Heart right ventricle (tissue), 16 donors: ENCODE data around the gene NLGN4X. TPM values are rescaled to one million over a fixed set of nuclear protein-coding genes. Genes with fewer than 3 reads are reported as not detected.

Experiments used
- ATAC-seq, 8 donors: fragments of 200-7000 bp; cut with Tn5 transposase; one replicate each; pipeline ENCODE4 v1.9.1; 2020; ENCODE audit warnings: mild to moderate bottlenecking in 8 of 8, moderate library complexity in 8 of 8, moderate number of reproducible peaks in 1 of 8
- DNase-seq, 2 donors: peaks; one replicate each; pipeline ENCODE4 v3.0.0-alpha.2; 2020
- H3K27ac ChIP-seq, 10 donors: fragments of 200-600 bp; sonication (generic) in 2 of 10; one replicate each; pipeline versions ENCODE4 v1.5.0 to v1.8.0; 2020 to 2022; ENCODE audit warnings: mild to moderate bottlenecking in 3 of 10
- H3K27me3 ChIP-seq, 7 donors: fragments of 200-600 bp; one replicate each; pipeline ENCODE4 v1.8.0; 2021 to 2022; ENCODE audit warnings: mild to moderate bottlenecking in 2 of 7
- H3K36me3 ChIP-seq, 9 donors: fragments of 200-600 bp; sonication (generic) in 1 of 9; one replicate each; pipeline versions ENCODE4 v1.5.0 to v1.8.0; 2020 to 2022; ENCODE audit warnings: mild to moderate bottlenecking in 2 of 9
- H3K4me1 ChIP-seq, 9 donors: fragments of 200-600 bp; sonication (generic) in 1 of 9; one replicate each; pipeline versions ENCODE4 v1.5.0 to v1.8.0; 2020 to 2022; ENCODE audit warnings: mild to moderate bottlenecking in 4 of 9
- H3K4me3 ChIP-seq, 10 donors: fragments of 200-600 bp; sonication (generic) in 2 of 10; one replicate each; pipeline versions ENCODE4 v1.5.0 to v1.8.0; 2020 to 2022; ENCODE audit warnings: mild to moderate bottlenecking in 7 of 10, moderate library complexity in 2 of 10
- H3K9me3 ChIP-seq, 11 donors: fragments of 200-600 bp in 10 of 11; sonication (generic) in 2 of 11; one replicate each; pipeline versions ENCODE4 v1.5.0 to v1.8.0; 2013 to 2022; ENCODE audit warnings: mild to moderate bottlenecking in 2 of 11, control low read depth in 1 of 11, moderate library complexity in 1 of 11
- WGBS, 2 donors: extraction: QIAGEN DNeasy Blood & Tissue Kit; methylation state at CpG; one replicate each; pipeline ENCODE4 v1.1.7; 2013; ENCODE audit warnings: inconsistent platforms in 1 of 2; 5-methylcytosine and 5-hydroxymethylcytosine counted together
- intact Hi-C, 10 donors: fragments of 100-400 bp; cut with DNase I; formaldehyde crosslinking; loops; one replicate each; pipeline versions ENCODE4 v1.11.1 to v1.14.2; 2022
- polyA plus RNA-seq, 2 donors: library from polyadenylated mRNA; stranded (reverse); fragments of 200-250 nt; gene quantifications; one replicate each; pipeline ENCODE4 v1.2.3, GENCODE V29; 2013
- total RNA-seq, 10 donors: library from RNA; stranded (reverse); fragmentation: NEBNext Ultra II Directional in 3 of 10; extraction: Animal tissue kit (Norgen Biotek cat#: 25700) in 3 of 10; gene quantifications; one replicate each; pipeline versions ENCODE4 v1.2.1 to v1.2.4, GENCODE V29; 2021 to 2023
- TF ChIP-seq, protein P1 (sequence below), 9 donors: fragments of 200-600 bp; sonication (generic) in 2 of 9; IDR thresholded peaks; one replicate each; pipeline versions ENCODE4 v1.5.0 to v1.8.0; 2021 to 2022; ENCODE audit warnings: antibody characterized with exemption in 9 of 9, mild to moderate bottlenecking in 5 of 9, moderate library complexity in 1 of 9
- donor health status: Arrhythmogenic right ventricular cardiomyopathy.
- donor health status: ischemic (EF 13 %, LVEDD 7.1; RV severe dilation, severe dysfunction).
- donor health status: healthy with polysubstance abuse.
- donor health status: DM: no; HTN: yes; CAD: no.
- donor health status: DM: no; HTN: no; CAD: no.
- donor health status: ischemic (EF 25% LVEDD 6.9; RV normal size, moderate dysfunction).
- donor health status: ischemic (EF 25% LVEDD 5.7; RV mildly dilated, moderate dysfunction).
- donor health status: healthy.
- donor health status: DM: yes; HTN: yes; CAD: no.
- donor health status: Ischemic cardiomyopathy.
- donor health status: ischemic (EF 35%, LVEDD 5.7; RV mildly dilated, moderate dysfunction).
- donor health status: nonischemic (EF 11% LVEDD 7.7; RV severe dilation, severe dysfunction).
- donor health status: DM: yes; HTN: yes; CAD: no.
- donor health status: PGD.
- donor health status: ischemic (EF 29% LVEDD 5.4; RV normal size, mild dysfunction).
- donor health status: nonischemic (EF 23%, LVEDD 6.1; RV moderate dilation, normal function).

The NLGN4X gene
- total and polyA plus RNA-seq, 12 donors = 0.37 to 4.1 (median 1.6) TPM

GRCh38 chrX:6184900-6185515 is 43.7 kb downstream of the NLGN4X start:
- TF ChIP-seq, protein P1, sequence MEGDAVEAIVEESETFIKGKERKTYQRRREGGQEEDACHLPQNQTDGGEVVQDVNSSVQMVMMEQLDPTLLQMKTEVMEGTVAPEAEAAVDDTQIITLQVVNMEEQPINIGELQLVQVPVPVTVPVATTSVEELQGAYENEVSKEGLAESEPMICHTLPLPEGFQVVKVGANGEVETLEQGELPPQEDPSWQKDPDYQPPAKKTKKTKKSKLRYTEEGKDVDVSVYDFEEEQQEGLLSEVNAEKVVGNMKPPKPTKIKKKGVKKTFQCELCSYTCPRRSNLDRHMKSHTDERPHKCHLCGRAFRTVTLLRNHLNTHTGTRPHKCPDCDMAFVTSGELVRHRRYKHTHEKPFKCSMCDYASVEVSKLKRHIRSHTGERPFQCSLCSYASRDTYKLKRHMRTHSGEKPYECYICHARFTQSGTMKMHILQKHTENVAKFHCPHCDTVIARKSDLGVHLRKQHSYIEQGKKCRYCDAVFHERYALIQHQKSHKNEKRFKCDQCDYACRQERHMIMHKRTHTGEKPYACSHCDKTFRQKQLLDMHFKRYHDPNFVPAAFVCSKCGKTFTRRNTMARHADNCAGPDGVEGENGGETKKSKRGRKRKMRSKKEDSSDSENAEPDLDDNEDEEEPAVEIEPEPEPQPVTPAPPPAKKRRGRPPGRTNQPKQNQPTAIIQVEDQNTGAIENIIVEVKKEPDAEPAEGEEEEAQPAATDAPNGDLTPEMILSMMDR (IDR thresholded peaks at IDR 0.05) = no peak
- ATAC-seq (no peak), DNase-seq (no peak)
- 35 to 48% methylated on average over 4 of the region's 4 CpGs for WGBS, 2 donors
- H3K9me3 ChIP-seq = no peaks in the 10 kb centered on the region
- no peaks in the 10 kb centered on the region for H3K36me3 ChIP-seq
- H3K4me3 ChIP-seq = no peak overlapping the region
- H3K27ac ChIP-seq = no peak overlapping the region
- no peaks in the 10 kb centered on the region for H3K4me1 ChIP-seq
- H3K27me3 ChIP-seq = no peaks in the 10 kb centered on the region
- intact Hi-C loops = no loop called here

GRCh38 chrX:6175914-6176313 is 52.8 kb downstream of the NLGN4X start:
- H3K27me3 ChIP-seq = no peaks in the 10 kb centered on the region
- no peak for DNase-seq
- ATAC-seq = no peak
- H3K36me3 ChIP-seq = no peaks in the 10 kb centered on the region
- intact Hi-C loops = no loop called here
- H3K27ac ChIP-seq = no peak overlapping the region
- H3K9me3 ChIP-seq = peaks cover 0 to 17% (median 0%) of the 10 kb centered on the region in 11 donors
- no peak overlapping the region for H3K4me3 ChIP-seq
- WGBS, 2 donors = 88 to 95% methylated on average over 3 of the region's 3 CpGs
- no peaks in the 10 kb centered on the region for H3K4me1 ChIP-seq
- TF ChIP-seq, protein P1 (IDR thresholded peaks at IDR 0.05) = no peak

DNA sequence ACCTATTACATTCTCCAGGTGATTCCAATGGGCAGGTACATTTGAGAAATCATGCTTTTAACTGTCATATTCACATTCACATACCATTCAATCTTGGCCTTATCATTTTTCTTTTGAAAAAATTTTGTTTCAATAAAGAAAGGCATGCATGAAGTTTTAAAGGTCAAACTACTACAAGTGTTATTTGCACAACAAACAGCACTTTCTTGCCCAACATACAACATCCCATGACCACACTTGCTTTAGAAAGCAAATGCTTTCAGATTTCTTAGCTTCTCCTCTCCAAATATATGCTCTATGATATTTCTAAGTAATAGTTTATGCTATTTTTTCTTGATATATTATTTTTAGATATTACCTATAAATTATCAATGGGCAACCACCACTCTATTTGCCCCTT is 58.2 kb downstream of the NLGN4X start:
- ATAC-seq = no peak
- peaks cover 0 to 20% (median 0%) of the 10 kb centered on the region in 11 donors for H3K9me3 ChIP-seq

GRCh38 chrX:6169407-6169806 is 59.3 kb downstream of the NLGN4X start:
- Histone ChIP-seq H3K4me1 (no peaks in the 10 kb centered on the region), H3K9me3 (peaks cover 0 to 13% (median 0%) of the 10 kb centered on the region in 11 donors), H3K4me3 (no peak overlapping the region), H3K36me3 (no peaks in the 10 kb centered on the region), H3K27me3 (no peaks in the 10 kb centered on the region), H3K27ac (no peak overlapping the region)
- intact Hi-C loops = no loop called here
- DNase-seq (no peak), ATAC-seq (no peak)
- 55 to 61% methylated on average over 8 of the region's 8 CpGs for WGBS, 2 donors
- TF ChIP-seq, protein P1 (IDR thresholded peaks at IDR 0.05) = no peak

More for the DNA sequence above, 58.2 kb downstream of the NLGN4X start:
- TF ChIP-seq, protein P1 (IDR thresholded peaks at IDR 0.05) = no peak
- no peak overlapping the region for H3K27ac ChIP-seq
- DNase-seq = no peak
- no peaks in the 10 kb centered on the region for H3K4me1 ChIP-seq
- no peaks in the 10 kb centered on the region for H3K36me3 ChIP-seq
- intact Hi-C loops = no loop called here
- no peak overlapping the region for H3K4me3 ChIP-seq
- H3K27me3 ChIP-seq = no peaks in the 10 kb centered on the region
